Measurements from ENCODE around the gene GRK5.

GRK5 gene

GRCh38 chr10:119242186-119242585 is 34.8 kb downstream of the GRK5 start:
- no peak for DNase-seq (ENCODE audit: low read depth)
- TF ChIP-seq CTCF (IDR thresholded peaks at IDR 0.05; ENCODE audit: low read depth, low read length, missing control alignments), result no peak
- H3K4me3 ChIP-seq (ENCODE audit: low read depth, low read length), result no peak overlapping the region

- H3K4me3 ChIP-seq (ENCODE audit: low read depth, low read length), result no peak overlapping the region
- no peak for DNase-seq (ENCODE audit: low read depth)
- TF ChIP-seq CTCF (IDR thresholded peaks at IDR 0.05; ENCODE audit: low read depth, low read length, missing control alignments), result no peak
These were observed 36.1 kb downstream of the GRK5 start for GRCh38 chr10:119243488-119243887.

GRCh38 chr10:119243967-119244366 is 36.6 kb downstream of the GRK5 start:
- DNase-seq (ENCODE audit: low read depth), result no peak
- no peak overlapping the region for H3K4me3 ChIP-seq (ENCODE audit: low read depth, low read length)
- no peak for TF ChIP-seq CTCF (IDR thresholded peaks at IDR 0.05; ENCODE audit: low read depth, low read length, missing control alignments)

GRCh38 chr10:119245272-119245671 is 37.9 kb downstream of the GRK5 start:
- H3K4me3 ChIP-seq (ENCODE audit: low read depth, low read length), result no peak overlapping the region
- TF ChIP-seq CTCF (IDR thresholded peaks at IDR 0.05; ENCODE audit: low read depth, low read length, missing control alignments), result no peak
- no peak for DNase-seq (ENCODE audit: low read depth)

GRCh38 chr10:119246862-119247549 is 39.6 kb downstream of the GRK5 start:
- TF ChIP-seq CTCF (IDR thresholded peaks at IDR 0.05; ENCODE audit: low read depth, low read length, missing control alignments), result no peak
- DNase-seq (ENCODE audit: low read depth), result no peak
- H3K4me3 ChIP-seq (ENCODE audit: low read depth, low read length), result no peak overlapping the region

GRCh38 chr10:119247550-119247894 is 40.2 kb downstream of the GRK5 start:
- no peak for DNase-seq (ENCODE audit: low read depth)
- no peak for TF ChIP-seq CTCF (IDR thresholded peaks at IDR 0.05; ENCODE audit: low read depth, low read length, missing control alignments)

GRCh38 chr10:119248184-119248583 is 40.8 kb downstream of the GRK5 start:
- DNase-seq (ENCODE audit: low read depth), result no peak
- no peak overlapping the region for H3K4me3 ChIP-seq (ENCODE audit: low read depth, low read length)
- no peak for TF ChIP-seq CTCF (IDR thresholded peaks at IDR 0.05; ENCODE audit: low read depth, low read length, missing control alignments)

More at GRCh38 chr10:119247550-119247894, 40.2 kb downstream of the GRK5 start:
- H3K4me3 ChIP-seq (ENCODE audit: low read depth, low read length), result no peak overlapping the region
